Mammary epithelial cell (primary cell): ENCODE results near the gene SUCNR1.

ENCODE experiments used
- CTCF ChIP-seq, 2 donors: IDR thresholded peaks in 1 of 2; conservative IDR thresholded peaks in 1 of 2; 2 replicates each; pipeline ENCODE4 v1.5.1; 2011 to 2012; ENCODE audit warnings: inconsistent platforms in 2 of 2, low read length in 2 of 2, mild to moderate bottlenecking in 2 of 2, control low read depth in 1 of 2, low read depth in 1 of 2; ENCODE audit not compliant: insufficient read depth in 1 of 2; ENCODE audit errors: extremely low read depth in 1 of 2
- EZH2 ChIP-seq: IDR thresholded peaks from 2 replicates; pipeline ENCODE4 v1.6.1; 2012; ENCODE audit warnings: low read length, inconsistent platforms, borderline replicate concordance

GRCh38 chr3:151867666-151868065, 5.8 kb upstream of the SUCNR1 start:
- TF ChIP-seq CTCF (conservative IDR thresholded peaks at IDR 0.05 in 1 of 2, IDR thresholded peaks at IDR 0.05 in 1 of 2; ENCODE audit: extremely low read depth in 1 of 2, insufficient read depth in 1 of 2, low read depth in 1 of 2, low read length in 2 of 2), result no peak
- TF ChIP-seq EZH2, result no peak
